Smooth muscle cell of the brain vasculature (primary cell): ENCODE measurements around the gene KRTAP5-6.
A peak's percentile ranks its signal among the peaks of the same experiment; 100 is the strongest.

Source experiments
- DNase-seq: peaks from one replicate; pipeline ENCODE4 v3.0.0-alpha.2; 2012; ENCODE audit warnings: low read depth, low spot score

The KRTAP5-6 gene, protein sequence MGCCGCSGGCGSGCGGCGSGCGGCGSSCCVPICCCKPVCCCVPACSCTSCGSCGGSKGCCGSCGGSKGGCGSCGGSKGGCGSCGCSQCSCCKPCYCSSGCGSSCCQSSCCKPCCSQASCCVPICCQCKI

GRCh38 chr11:1696608-1697570 lies at the start of gene KRTAP5-6:
Gene KRTAP5-6 (plus strand): TSS chr11:1697195. CDS start chr11:1697246, 51 bp downstream.
- no peak for DNase-seq

GRCh38 chr11:1647901-1648652 lies 48.9 kb upstream of the KRTAP5-6 start:
- no peak for DNase-seq

DNA sequence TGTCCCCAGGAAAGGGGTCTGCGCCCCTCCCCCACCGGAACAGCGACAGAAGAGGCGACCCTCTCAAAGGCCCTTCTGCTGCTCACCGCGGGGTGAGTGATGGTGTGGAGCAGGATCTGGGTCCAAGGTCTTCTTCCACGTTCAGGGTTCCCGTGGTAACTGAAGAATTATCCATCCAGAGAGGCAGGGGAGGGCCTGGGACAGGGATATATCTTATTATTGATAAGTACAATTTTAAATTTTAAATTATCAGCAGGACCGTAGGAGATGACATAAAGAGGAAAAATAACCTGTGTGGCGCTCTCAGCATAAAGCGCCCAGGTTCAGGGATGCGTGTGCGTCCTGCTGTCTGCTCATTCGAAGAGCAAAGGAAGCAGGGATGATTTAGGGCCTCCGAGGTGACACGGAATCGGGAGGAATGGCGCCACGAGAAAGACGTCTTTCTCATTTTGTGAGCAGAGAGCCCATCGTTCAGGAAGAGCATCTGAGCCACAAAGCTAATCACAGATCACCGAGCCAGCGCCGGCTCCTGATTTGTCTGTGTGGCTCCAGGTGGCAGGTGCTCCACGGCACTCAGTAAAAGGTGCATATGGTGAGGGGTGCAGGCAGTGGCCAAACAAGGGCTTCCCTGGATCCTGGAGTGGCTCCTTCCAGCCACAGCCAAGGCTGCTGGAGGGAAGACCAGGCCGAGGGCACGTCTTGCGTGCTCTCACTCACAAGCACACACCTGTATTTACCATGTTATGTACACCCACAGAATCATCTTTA lies 48.2 kb upstream of the KRTAP5-6 start:
- DNase-seq = no peak

DNA sequence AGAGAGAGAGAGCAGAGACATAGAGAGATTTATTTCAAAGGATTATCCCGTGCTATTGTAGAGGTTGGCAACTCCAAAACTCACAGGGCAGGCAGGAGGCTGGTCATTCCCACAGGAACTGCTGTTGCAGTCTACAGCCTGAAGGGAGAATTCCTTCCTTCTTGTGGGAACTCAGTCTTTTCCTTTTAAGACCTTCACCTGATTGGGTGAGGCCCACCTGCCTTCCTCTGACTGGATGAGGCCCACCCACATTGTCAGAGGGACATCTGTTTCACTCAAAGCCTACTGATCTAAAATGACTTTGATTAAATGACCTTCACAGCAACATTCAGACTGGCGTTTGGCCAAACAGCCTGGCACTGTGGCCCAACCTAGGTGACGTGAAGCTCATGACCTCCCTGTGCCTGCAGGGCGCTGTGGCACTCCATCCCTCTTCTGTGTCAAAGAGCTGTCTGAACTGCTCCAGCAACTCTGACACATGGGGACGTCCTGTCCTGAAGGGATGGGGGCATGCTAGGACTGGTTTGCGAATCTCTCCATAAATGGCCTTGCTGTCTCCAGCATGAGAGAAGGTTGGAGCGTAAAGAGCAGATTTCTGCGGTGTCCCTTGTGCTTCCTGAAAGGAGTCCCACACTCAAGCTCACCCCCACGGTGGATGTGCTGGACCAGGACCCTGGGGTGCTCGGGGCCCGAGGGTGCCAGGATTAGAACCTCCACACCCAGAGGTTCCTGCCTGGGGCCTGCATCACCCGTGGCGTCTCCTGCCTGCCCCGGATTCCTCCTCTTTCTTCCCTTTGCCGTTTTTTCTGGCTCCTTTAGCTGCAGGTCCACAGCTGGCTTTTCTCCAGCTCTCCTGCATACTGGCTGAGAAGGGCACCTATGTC lies 46.7 kb upstream of the KRTAP5-6 start:
- DNase-seq = no peak

GRCh38 chr11:1650918-1651262 lies 46.1 kb upstream of the KRTAP5-6 start:
- DNase-seq = no peak

DNA sequence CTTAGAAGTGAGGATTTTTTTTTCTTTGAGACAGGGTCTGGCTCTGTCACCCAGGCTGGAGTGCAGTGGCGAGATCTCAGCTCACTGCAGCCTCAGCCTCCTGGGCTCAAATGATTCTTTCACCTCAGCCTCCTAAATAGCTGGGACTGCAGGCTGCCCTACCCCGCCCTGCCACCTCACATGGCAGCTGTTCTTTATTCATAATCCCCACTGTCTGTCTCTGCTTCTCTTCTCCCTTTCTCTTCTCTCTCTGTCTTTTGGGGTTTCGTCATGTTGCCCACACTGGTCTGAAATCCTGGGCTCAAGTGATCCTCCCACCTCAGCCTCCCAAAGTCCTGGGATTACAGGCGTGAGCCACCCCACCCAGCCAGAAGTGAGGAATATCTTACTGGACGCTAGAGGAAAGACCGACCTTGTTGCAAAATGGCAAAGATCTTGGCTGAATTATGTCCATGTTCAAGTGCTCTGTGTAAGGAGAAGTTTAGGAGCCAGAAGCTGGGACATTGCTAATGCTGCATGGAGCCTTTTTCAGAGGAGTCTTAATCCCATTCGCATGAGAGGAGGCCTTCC lies 45.5 kb upstream of the KRTAP5-6 start:
- no peak for DNase-seq

GRCh38 chr11:1652026-1652425 lies 45.0 kb upstream of the KRTAP5-6 start:
- DNase-seq = no peak

DNA sequence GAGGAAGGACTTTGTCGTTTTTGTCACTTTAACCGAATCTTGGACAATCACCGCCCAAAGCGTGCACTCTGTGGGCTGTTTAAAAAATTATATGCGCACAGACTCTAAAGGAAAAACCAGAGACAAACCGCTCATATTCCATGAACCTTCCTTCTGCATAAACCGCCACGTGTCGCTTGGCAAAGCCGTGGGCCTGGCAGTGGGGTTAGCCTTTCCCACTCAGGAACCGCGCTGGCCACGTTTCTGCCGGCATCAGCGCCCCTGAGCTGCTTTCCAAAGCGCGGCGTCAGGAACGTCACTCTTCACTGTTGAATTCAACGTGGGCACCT lies 44.6 kb upstream of the KRTAP5-6 start:
- no peak for DNase-seq

- DNase-seq = peak; percentile 12
These were observed 44.0 kb upstream of the KRTAP5-6 start for GRCh38 chr11:1652771-1653540.

DNA sequence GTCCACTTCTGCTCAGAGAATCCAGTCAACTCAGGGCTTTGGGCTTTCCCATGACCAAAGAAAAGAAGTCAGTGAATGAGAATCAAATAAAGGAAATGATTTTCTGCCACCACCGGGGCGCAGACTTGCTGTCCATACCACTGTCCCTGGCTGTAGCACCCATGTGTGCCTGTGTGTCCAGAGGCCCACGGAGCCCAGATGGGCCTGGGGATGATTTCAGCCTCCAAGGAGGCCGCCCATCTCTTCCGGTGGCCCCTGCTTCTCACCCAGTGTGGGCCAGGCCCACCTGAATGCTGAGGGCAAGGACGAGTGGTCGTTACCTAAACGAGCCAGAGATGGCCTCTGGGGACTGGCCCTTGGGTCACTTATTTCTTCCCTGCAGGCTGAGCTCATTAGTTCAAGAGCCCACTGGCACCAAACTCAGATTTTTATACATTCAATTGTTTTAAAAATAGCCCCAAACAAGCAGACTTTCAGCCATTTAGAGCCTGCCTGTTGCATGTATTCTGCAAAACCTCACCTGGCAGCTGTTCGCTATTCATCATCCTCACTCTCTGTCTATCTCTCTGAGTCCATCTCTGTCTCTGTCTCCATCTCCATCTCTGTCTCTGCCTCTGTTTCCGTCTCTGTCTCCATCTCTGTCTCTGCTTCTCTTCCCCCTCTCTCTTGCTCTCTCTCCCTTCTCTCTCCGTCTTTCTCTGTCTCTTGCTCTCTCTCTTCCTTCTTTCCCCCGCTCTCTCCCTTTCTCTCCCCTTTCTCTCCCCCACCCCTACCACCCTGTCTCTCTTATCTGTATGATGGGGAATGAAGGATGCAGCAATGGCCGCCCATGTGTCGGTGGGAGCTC lies 43.2 kb upstream of the KRTAP5-6 start:
- DNase-seq = no peak

DNA sequence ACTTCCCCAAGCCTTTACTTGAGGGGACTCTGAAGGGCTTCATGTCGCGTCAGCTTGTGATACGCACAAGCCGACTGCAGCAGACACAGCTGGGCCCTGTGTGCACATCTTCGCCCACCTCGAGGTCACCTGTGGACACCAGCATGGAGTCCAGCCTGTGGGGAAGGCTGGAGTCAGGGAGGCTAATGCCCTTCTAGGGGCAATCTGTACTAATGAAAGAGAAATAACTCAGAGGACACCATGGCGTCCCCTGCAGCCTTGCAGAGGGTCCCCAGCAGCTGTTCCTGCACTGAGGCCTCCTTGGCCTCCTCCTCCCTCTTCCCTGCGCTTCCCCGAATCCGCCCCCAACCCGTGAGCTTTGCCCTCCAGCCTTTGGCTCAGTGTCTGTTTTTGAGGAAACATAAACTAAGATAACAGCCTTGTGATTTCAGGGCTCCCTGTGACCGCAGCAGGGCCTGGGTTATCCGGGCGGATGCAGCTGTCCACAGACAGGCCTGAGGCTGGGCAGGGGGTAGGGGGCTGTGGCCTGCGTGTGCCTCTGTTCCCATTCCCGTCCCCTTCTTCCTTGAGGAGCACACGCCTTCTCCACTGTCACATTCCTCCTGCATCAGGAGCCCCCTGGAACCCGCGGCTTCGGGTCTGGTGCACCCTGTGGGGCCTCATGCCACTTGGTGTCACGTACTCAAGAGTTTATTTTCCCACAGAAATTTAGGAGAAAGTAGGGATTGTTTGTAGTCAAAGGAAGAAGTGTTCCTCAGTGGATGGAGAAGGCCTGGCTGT lies 42.4 kb upstream of the KRTAP5-6 start:
- DNase-seq = no peak

DNA sequence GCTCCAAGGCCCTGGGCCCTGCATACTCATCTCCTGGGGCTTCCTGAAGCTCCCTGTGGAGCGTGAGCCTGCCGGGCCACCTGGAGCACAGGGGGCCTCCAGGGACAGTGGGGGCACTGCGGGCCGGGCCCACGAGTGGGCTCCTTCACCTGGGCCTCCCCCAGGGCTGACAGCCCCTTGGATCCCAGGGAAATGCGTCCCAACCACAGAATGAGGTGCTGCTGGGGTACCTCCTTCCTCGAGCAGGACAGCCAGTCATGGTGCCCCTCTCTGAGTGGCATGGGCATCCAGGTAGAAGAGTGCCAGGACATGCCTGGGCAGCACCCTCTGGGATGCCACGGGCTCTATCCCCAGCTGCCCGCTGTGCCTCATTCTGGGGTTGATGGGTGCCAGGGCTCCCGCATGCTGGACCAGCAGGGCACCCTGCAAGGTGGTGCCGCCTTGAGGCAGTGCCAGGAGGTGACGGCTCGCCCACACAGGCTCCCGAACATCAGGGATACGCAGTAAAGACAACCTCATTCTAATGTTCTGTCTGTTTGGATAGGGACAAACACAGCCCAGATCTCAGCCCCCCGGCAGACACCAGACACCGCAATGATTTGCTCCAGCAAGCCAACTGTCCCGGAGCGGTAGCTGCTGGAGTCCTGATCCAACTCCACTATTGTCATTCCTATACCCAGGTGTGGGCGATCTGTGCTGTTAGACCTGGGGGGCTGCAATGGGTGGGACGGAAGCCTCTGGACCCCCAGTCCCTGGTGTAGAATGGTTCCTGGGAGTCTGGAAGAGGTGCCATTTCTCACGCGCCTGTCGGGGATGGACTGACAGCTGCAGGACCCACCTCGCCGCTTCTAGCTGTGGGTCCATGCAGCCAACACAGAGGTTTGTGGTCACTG lies 41.6 kb upstream of the KRTAP5-6 start:
- no peak for DNase-seq

GRCh38 chr11:1656061-1656441 lies 40.9 kb upstream of the KRTAP5-6 start:
- DNase-seq = no peak

DNA sequence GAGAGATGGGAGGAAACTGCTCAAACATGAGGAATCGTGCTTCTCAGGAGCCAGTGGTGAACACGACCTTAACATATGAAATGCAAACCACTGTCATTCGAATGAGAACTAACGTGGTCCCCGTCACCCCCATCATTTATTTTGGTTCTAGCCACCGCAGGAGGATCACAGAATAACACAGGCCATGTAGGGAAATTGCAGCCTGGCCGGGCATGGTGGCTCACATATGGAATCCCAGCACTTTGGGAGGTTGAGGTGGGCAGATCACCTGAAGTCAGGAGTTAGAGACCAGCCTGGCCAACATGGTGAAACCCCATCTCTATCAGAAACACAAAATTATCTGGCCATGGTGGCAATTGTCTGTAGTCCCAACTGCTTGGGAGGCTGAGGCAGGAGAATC lies 40.3 kb upstream of the KRTAP5-6 start:
- no peak for DNase-seq

- no peak for DNase-seq
These were observed 37.5 kb upstream of the KRTAP5-6 start for GRCh38 chr11:1659506-1659905.

DNA sequence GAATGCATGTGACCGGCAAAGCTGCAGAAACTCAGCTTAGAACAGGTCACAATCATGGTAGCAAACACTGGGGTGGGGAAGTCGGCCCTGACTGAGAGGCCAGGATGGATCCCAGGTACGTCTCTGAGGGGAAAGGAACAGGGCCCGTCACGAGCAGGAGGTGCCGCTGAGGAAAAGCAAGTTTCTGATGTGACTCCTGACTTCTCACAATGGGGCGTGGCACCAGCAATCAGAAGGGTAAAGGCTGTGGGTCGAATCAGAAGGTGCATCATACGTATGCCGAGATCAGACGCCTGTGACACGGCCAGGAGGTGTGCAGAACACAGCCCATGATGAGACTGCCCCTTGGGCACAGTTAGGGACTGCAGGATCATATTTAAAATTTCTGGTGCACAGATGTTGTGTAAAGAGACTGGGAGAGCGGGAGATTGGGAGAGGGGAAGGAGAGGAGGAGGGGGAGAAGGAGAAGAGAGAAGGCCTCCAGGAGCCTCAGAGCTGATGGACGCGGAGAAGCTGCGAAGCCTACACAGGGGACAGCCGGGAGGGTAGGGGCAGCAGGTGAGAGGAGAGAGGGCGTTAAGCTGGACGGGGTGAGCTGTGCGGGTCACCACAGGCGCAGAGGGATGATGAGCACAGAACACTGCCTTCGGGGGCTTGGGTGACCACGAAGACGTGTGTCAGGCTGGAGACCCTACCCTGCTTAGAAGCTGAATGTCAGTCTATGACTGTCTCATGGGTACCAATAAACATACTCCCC lies 36.7 kb upstream of the KRTAP5-6 start:
- no peak for DNase-seq
